Activated naive CD8-positive, alpha-beta T cell treated with anti-CD3 and anti-CD28 coated beads for 36 hours (primary cell): Measurements from ENCODE around the gene MYH9. TPM values are rescaled to one million over a fixed set of nuclear protein-coding genes. Genes with fewer than 3 reads are reported as not detected.

Source experiments
- DNase-seq: peaks from one replicate; pipeline ENCODE4 v3.0.0; 2021
- H3K27ac Mint-ChIP-seq: one replicate; pipeline ENCODE4 v1.8.0; 2022; ENCODE audit warnings: mild to moderate bottlenecking, moderate library complexity, mixed read lengths
- H3K27me3 Mint-ChIP-seq: one replicate; pipeline ENCODE4 v1.8.0; 2022; ENCODE audit warnings: mild to moderate bottlenecking, mixed read lengths
- H3K36me3 Mint-ChIP-seq: one replicate; pipeline ENCODE4 v1.8.0; 2021; ENCODE audit warnings: mild to moderate bottlenecking, mixed read lengths
- H3K4me1 Mint-ChIP-seq: one replicate; pipeline ENCODE4 v1.8.0; 2021; ENCODE audit warnings: mixed read lengths
- H3K4me3 Mint-ChIP-seq: one replicate; pipeline ENCODE4 v1.8.0; 2022; ENCODE audit warnings: mild to moderate bottlenecking, moderate library complexity, mixed read lengths
- H3K9me3 Mint-ChIP-seq: one replicate; pipeline ENCODE4 v1.8.0; 2022; ENCODE audit warnings: mixed read lengths
- total RNA-seq, 2 experiments: library from RNA; stranded (reverse); gene quantifications; one replicate each; pipeline ENCODE4 v1.2.3, GENCODE V29; 2021

MYH9 gene
- total RNA-seq, 2 experiments from 2014 or later, result 551 to 554 TPM

GRCh38 chr22:36239401-36240171 lies 148.2 kb downstream of the MYH9 start, which contains the start of gene APOL2:
Gene APOL2, minus strand, starts transcription at chr22:36239527. Its CDS starts 6,365 bp downstream, at chr22:36233162.
- Mint-ChIP-seq H3K27ac (peak within 1 kb of the TSS; percentile 97), H3K36me3 (peaks cover 44% of the 10 kb centered on the region), H3K9me3 (peaks cover 7% of the 10 kb centered on the region), H3K4me1 (peaks cover 43% of the 10 kb centered on the region), H3K27me3 (no peaks in the 10 kb centered on the region), H3K4me3 (peak within 1 kb of the TSS; percentile 86)
- peak; percentile 81 for DNase-seq

GRCh38 chr22:36239150-36239400 lies 148.7 kb downstream of the MYH9 start:
- H3K36me3 Mint-ChIP-seq, result peaks cover 49% of the 10 kb centered on the region
- H3K4me1 Mint-ChIP-seq, result peaks cover 48% of the 10 kb centered on the region
- H3K4me3 Mint-ChIP-seq, result peak overlapping the region; percentile 86
- H3K9me3 Mint-ChIP-seq, result peaks cover 7% of the 10 kb centered on the region
- no peak for DNase-seq
- H3K27ac Mint-ChIP-seq, result peak overlapping the region; percentile 97
- no peaks in the 10 kb centered on the region for H3K27me3 Mint-ChIP-seq

- no peak for DNase-seq
- peaks cover 52% of the 10 kb centered on the region for H3K36me3 Mint-ChIP-seq
- H3K27me3 Mint-ChIP-seq, result no peaks in the 10 kb centered on the region
- peak overlapping the region; percentile 86 for H3K4me3 Mint-ChIP-seq
- H3K4me1 Mint-ChIP-seq, result peaks cover 53% of the 10 kb centered on the region
- H3K27ac Mint-ChIP-seq, result peak overlapping the region; percentile 97
- H3K9me3 Mint-ChIP-seq, result peaks cover 7% of the 10 kb centered on the region
Measured at GRCh38 chr22:36238373-36239149, 149.2 kb downstream of the MYH9 start.

- H3K4me3 Mint-ChIP-seq, result peak overlapping the region; percentile 86
- H3K4me1 Mint-ChIP-seq, result peaks cover 55% of the 10 kb centered on the region
- no peak for DNase-seq
- peaks cover 6% of the 10 kb centered on the region for H3K9me3 Mint-ChIP-seq
- peaks cover 52% of the 10 kb centered on the region for H3K36me3 Mint-ChIP-seq
- no peaks in the 10 kb centered on the region for H3K27me3 Mint-ChIP-seq
- H3K27ac Mint-ChIP-seq, result peak overlapping the region; percentile 97
Measured at GRCh38 chr22:36237462-36238372, 150.1 kb downstream of the MYH9 start.

- Mint-ChIP-seq H3K4me1 (peaks cover 55% of the 10 kb centered on the region), H3K27ac (no peak overlapping the region), H3K36me3 (peaks cover 55% of the 10 kb centered on the region), H3K4me3 (peak overlapping the region; percentile 86), H3K27me3 (no peaks in the 10 kb centered on the region), H3K9me3 (peaks cover 2% of the 10 kb centered on the region)
- DNase-seq, result no peak
Measured at GRCh38 chr22:36236388-36237319, 151.1 kb downstream of the MYH9 start.

- Mint-ChIP-seq H3K36me3 (peaks cover 55% of the 10 kb centered on the region), H3K9me3 (peaks cover 2% of the 10 kb centered on the region), H3K27ac (no peak overlapping the region), H3K4me3 (peak overlapping the region; percentile 58), H3K4me1 (peaks cover 59% of the 10 kb centered on the region), H3K27me3 (no peaks in the 10 kb centered on the region)
- no peak for DNase-seq
Measured at GRCh38 chr22:36235585-36235984, 152.2 kb downstream of the MYH9 start.

GRCh38 chr22:36234919-36235318 lies 152.8 kb downstream of the MYH9 start:
- Mint-ChIP-seq H3K4me1 (peaks cover 58% of the 10 kb centered on the region), H3K4me3 (peak overlapping the region; percentile 58), H3K27ac (peak overlapping the region; percentile 83), H3K27me3 (no peaks in the 10 kb centered on the region), H3K36me3 (peaks cover 58% of the 10 kb centered on the region), H3K9me3 (peaks cover 2% of the 10 kb centered on the region)
- DNase-seq, result no peak

- Mint-ChIP-seq H3K27me3 (no peaks in the 10 kb centered on the region), H3K9me3 (peaks cover 2% of the 10 kb centered on the region), H3K4me1 (peaks cover 51% of the 10 kb centered on the region), H3K27ac (peak overlapping the region; percentile 83), H3K36me3 (peaks cover 56% of the 10 kb centered on the region), H3K4me3 (no peak overlapping the region)
- no peak for DNase-seq
Measured at GRCh38 chr22:36234213-36234612, 153.6 kb downstream of the MYH9 start.

- no peak overlapping the region for H3K27ac Mint-ChIP-seq
- peaks cover 2% of the 10 kb centered on the region for H3K9me3 Mint-ChIP-seq
- H3K4me3 Mint-ChIP-seq, result no peak overlapping the region
- no peak for DNase-seq
- H3K27me3 Mint-ChIP-seq, result no peaks in the 10 kb centered on the region
- peaks cover 49% of the 10 kb centered on the region for H3K4me1 Mint-ChIP-seq
- peaks cover 53% of the 10 kb centered on the region for H3K36me3 Mint-ChIP-seq
Measured at GRCh38 chr22:36233796-36234195, 154.0 kb downstream of the MYH9 start.

- no peak for DNase-seq
- Mint-ChIP-seq H3K4me1 (peaks cover 42% of the 10 kb centered on the region), H3K4me3 (no peak overlapping the region), H3K9me3 (peaks cover 2% of the 10 kb centered on the region), H3K36me3 (peaks cover 50% of the 10 kb centered on the region), H3K27me3 (no peaks in the 10 kb centered on the region), H3K27ac (no peak overlapping the region)
Measured at GRCh38 chr22:36232715-36233401, 154.9 kb downstream of the MYH9 start.

Other genes with a start within 250 kb of the MYH9 start
- 10 to 100 TPM; 55.0 to 56.3 TPM for gene APOL3, start 227.2 kb downstream of the MYH9 start, total RNA-seq
- under 1 TPM; 0.70 to 0.95 TPM for gene APOL4, start 186.2 kb downstream of the MYH9 start, total RNA-seq
- gene APOL2, start 148.4 kb downstream of the MYH9 start, total RNA-seq, result 10 to 100 TPM; 54.3 to 57.0 TPM
- 10 to 100 TPM; 17.6 to 19.3 TPM for gene APOL1, start 134.8 kb downstream of the MYH9 start, total RNA-seq
- gene TXN2, start 93.7 kb upstream of the MYH9 start, total RNA-seq, result 100 to 1,000 TPM; 112 to 113 TPM
- 10 to 100 TPM; 26.0 to 28.4 TPM for gene FOXRED2, start 119.1 kb upstream of the MYH9 start, total RNA-seq
- gene EIF3D, start 141.2 kb upstream of the MYH9 start, total RNA-seq, result 100 to 1,000 TPM; 370 to 380 TPM